ENCODE measurements around the gene SRD5A3. TPM values are rescaled to one million over a fixed set of nuclear protein-coding genes. Genes with fewer than 3 reads are reported as not detected.

The SRD5A3 gene
- total RNA-seq, 2 donors from 2014 or later = 6.7 to 11.5 TPM

DNA sequence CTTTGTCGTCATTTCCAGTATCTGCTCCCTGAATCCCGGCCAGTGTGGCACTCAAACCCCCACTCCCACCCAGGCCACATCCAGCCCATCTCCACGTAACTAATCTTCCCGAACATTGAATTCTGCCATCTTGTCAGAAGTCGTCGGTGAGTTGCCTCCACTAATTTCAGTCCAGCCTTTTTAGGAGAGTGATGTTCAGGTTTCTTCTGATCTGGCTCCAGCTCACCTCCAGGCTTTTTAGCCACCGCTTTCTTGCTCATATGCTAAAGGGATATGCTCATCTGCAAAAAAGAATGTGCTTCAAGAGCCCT lies 51.0 kb downstream of the SRD5A3 start:
- 6 to 7% methylated on average over 7 of the region's 7 CpGs for WGBS, 2 donors
- Histone ChIP-seq H3K36me3 (replicated peaks in 1 of 2; ENCODE audit: insufficient read depth in 1 of 2, low read depth in 2 of 2) (no peaks in the 10 kb centered on the region), H3K4me1 (peaks cover 34% of the 10 kb centered on the region), H3K27me3 (no peaks in the 10 kb centered on the region), H3K27ac (peak overlapping the region; percentile 95 to 100 (median 97)), H3K9me3 (no peaks in the 10 kb centered on the region), H3K4me3 (peak overlapping the region; percentile 98 to 99)
- DNase-seq (no peak), ATAC-seq (no peak)
- intact Hi-C loops (cut with DNase I) = loop anchor here (10.0 kb wide), 1 partner anchor 52 kb away; the partner anchor contains the start of gene SRD5A3
- TF ChIP-seq, protein P1, sequence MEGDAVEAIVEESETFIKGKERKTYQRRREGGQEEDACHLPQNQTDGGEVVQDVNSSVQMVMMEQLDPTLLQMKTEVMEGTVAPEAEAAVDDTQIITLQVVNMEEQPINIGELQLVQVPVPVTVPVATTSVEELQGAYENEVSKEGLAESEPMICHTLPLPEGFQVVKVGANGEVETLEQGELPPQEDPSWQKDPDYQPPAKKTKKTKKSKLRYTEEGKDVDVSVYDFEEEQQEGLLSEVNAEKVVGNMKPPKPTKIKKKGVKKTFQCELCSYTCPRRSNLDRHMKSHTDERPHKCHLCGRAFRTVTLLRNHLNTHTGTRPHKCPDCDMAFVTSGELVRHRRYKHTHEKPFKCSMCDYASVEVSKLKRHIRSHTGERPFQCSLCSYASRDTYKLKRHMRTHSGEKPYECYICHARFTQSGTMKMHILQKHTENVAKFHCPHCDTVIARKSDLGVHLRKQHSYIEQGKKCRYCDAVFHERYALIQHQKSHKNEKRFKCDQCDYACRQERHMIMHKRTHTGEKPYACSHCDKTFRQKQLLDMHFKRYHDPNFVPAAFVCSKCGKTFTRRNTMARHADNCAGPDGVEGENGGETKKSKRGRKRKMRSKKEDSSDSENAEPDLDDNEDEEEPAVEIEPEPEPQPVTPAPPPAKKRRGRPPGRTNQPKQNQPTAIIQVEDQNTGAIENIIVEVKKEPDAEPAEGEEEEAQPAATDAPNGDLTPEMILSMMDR (IDR thresholded peaks at IDR 0.05) = no peak
- no peak for TF ChIP-seq POLR2A (IDR thresholded peaks at IDR 0.05)

DNA sequence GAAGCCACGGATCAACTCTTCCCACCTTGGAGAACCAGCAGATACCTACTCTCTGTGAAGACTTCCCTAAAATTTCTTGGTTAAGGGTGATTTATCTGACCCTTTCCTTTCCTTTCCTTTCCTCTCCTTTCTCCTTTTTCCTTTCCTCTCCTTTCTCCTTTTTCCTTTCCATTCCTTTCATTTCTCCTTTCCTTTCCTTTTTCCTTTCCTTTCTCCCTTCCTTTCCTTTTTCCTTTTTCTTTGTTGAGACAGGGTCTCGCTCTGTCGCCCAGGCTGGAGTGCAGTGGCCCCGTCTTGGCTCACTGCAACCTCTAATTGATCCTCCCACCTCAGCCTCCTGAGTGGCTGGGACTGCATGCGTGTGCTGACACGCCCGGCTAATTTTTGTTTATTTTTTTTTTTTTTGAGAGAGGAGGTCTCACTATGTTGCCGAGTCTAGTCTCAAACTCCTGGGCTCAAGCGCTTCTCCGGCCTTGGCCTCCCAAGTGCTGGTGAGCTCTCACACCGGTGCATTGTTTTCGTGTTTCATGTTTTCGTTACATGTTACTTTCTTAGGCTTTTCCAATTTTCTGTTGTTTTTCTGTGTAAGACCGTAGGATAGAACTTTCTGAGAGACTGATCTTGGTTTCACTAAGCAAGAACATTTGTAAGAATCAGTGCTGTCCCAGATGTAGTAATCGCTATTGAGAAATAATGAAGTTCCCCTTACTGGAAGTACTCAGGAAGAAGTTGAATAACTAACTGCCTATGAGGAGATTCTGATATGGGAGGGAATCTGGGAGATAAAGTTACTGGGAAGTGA lies 51.7 kb downstream of the SRD5A3 start:
- WGBS, 2 donors = 24 to 29% methylated on average over 15 of the region's 15 CpGs

DNA sequence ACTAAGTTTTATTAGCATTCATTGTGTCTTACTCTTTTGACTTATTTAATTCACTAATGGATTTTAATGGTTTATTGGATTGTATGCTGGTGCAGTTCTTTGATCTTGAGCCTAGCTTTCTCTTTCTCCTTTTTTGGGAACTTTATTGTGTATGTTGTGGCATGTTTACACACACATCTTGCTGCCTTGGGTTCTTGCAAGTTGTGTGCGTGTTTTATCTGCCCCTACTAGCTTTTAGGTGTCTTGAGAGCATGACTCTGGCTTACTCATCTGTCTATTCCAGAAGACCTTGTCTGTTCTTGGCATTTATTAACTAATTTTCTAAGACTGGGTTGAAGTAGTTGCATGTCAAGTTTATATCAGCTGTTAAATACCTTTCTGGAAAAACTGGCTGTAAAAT lies 52.4 kb downstream of the SRD5A3 start:
- H3K36me3 ChIP-seq (replicated peaks in 1 of 2; ENCODE audit: insufficient read depth in 1 of 2, low read depth in 2 of 2) = no peaks in the 10 kb centered on the region
- peaks cover 34% of the 10 kb centered on the region for H3K4me1 ChIP-seq
- intact Hi-C loops (cut with DNase I) = loop anchor here (10.0 kb wide), 1 partner anchor 54 kb away; the partner anchor contains the start of gene SRD5A3
- peak overlapping the region in 3 of 4 donors; percentile 95 to 100 (median 98) for H3K27ac ChIP-seq
- H3K27me3 ChIP-seq = no peaks in the 10 kb centered on the region
- TF ChIP-seq POLR2A (IDR thresholded peaks at IDR 0.05) = no peak
- TF ChIP-seq, protein P1 (IDR thresholded peaks at IDR 0.05) = no peak
- ATAC-seq (no peak), DNase-seq (no peak)
- WGBS, 2 donors = 14 to 20% methylated on average over 1 of the region's 1 CpG
- H3K9me3 ChIP-seq = no peaks in the 10 kb centered on the region
- peak overlapping the region in 1 of 2 donors; percentile 98 for H3K4me3 ChIP-seq

More for the DNA sequence above, 51.7 kb downstream of the SRD5A3 start:
- no peaks in the 10 kb centered on the region for H3K9me3 ChIP-seq
- peak overlapping the region in 3 of 4 donors; percentile 95 to 100 (median 98) for H3K27ac ChIP-seq
- H3K4me1 ChIP-seq = peaks cover 34% of the 10 kb centered on the region
- H3K4me3 ChIP-seq = peak overlapping the region; percentile 98 to 99
- H3K27me3 ChIP-seq = no peaks in the 10 kb centered on the region
- peak in 2 of 3 donors; percentile 39 to 54 for TF ChIP-seq POLR2A (IDR thresholded peaks at IDR 0.05)
- TF ChIP-seq, protein P1 (IDR thresholded peaks at IDR 0.05) = no peak
- ATAC-seq (no peak), DNase-seq (no peak)
- no peaks in the 10 kb centered on the region for H3K36me3 ChIP-seq (replicated peaks in 1 of 2; ENCODE audit: insufficient read depth in 1 of 2, low read depth in 2 of 2)
- intact Hi-C loops (cut with DNase I) = loop anchor here (10.0 kb wide), 1 partner anchor 53 kb away; the partner anchor contains the start of gene SRD5A3

DNA sequence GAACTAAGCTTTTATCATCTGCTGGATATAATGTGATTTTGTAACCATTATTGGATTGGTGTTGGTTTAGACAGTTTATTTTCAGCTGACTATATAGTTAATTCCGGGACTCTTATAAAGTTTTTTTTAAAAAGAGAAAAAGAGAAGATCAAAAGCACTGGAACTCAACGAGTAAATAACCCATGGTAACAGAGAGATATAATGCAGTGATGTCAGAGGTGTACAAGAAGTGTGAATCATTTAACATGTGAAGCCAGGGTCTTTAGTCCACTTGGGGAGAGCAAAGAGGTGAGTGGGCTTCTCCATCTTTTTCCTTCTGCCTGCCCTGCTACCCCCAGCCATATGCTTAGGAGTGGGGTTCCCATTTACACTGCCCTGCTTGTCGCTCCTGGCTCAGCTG lies 52.9 kb downstream of the SRD5A3 start:
- H3K27me3 ChIP-seq = no peaks in the 10 kb centered on the region
- TF ChIP-seq, protein P1 (IDR thresholded peaks at IDR 0.05) = no peak
- TF ChIP-seq POLR2A (IDR thresholded peaks at IDR 0.05) = no peak
- no peaks in the 10 kb centered on the region for H3K9me3 ChIP-seq
- no peaks in the 10 kb centered on the region for H3K36me3 ChIP-seq (replicated peaks in 1 of 2; ENCODE audit: insufficient read depth in 1 of 2, low read depth in 2 of 2)
- DNase-seq (no peak), ATAC-seq (no peak)
- WGBS, 2 donors = 21 to 25% methylated on average over 3 of the region's 3 CpGs
- peak overlapping the region in 1 of 2 donors; percentile 98 for H3K4me3 ChIP-seq
- peaks cover 34% of the 10 kb centered on the region for H3K4me1 ChIP-seq
- H3K27ac ChIP-seq = peak overlapping the region in 2 of 4 donors; percentile 98 to 100
- intact Hi-C loops (cut with DNase I) = loop anchor here (10.0 kb wide), 1 partner anchor 54 kb away; the partner anchor contains the start of gene SRD5A3

Data from body of pancreas (tissue), 4 donors.